ENCODE data around the gene IL12RB2. TPM values are rescaled to one million over a fixed set of nuclear protein-coding genes. Genes with fewer than 3 reads are reported as not detected.

The IL12RB2 gene
- total and polyA plus RNA-seq, 2 experiments from 2014 or later: 0.79 to 1.7 TPM

- H3K4me1 ChIP-seq (ENCODE audit: insufficient read depth): peaks cover 13% of the 10 kb centered on the region
- no peak overlapping the region for H2AFZ ChIP-seq
- Mint-ChIP-seq H3K27me3 (ENCODE audit: insufficient read depth, low read depth, poor library complexity) (peaks cover 17% of the 10 kb centered on the region), H3K4me1 (peaks cover 18% of the 10 kb centered on the region), H3K9me3 (no peaks in the 10 kb centered on the region; the same call in 2 of the 3 replicates), H3K27ac (no peak overlapping the region), H3K36me3 (ENCODE audit: low read depth) (peaks cover 8% of the 10 kb centered on the region), H3K4me3 (no peak overlapping the region)
- no peak overlapping the region for H3K4me3 ChIP-seq
- H3K79me2 ChIP-seq (replicated peaks; ENCODE audit: insufficient read depth): peaks cover 7% of the 10 kb centered on the region
- H3K27me3 ChIP-seq (ENCODE audit: insufficient read depth): no peaks in the 10 kb centered on the region
- no peak overlapping the region for H3K4me2 ChIP-seq
- ATAC-seq (no peak), DNase-seq (ENCODE audit: low spot score) (no peak)
- H3F3A ChIP-seq (replicated peaks; ENCODE audit: low read depth): no peaks in the 10 kb centered on the region
- TF ChIP-seq ETS1 (IDR thresholded peaks at IDR 0.05): no peak
- TF ChIP-seq ZNF331 (CRISPR knock-in tag; IDR thresholded peaks at IDR 0.05; ENCODE audit: low read depth): no peak
- no peaks in the 10 kb centered on the region for H4K20me1 ChIP-seq (replicated peaks; ENCODE audit: insufficient read depth)
- H3K36me3 ChIP-seq (ENCODE audit: insufficient read depth): no peaks in the 10 kb centered on the region
- no peak overlapping the region for H3K27ac ChIP-seq (ENCODE audit: low read depth)
- H3K9me2 ChIP-seq (ENCODE audit: insufficient read depth): no peaks in the 10 kb centered on the region
Measured at GRCh38 chr1:67434491-67434890, 126.8 kb downstream of the IL12RB2 start.

GRCh38 chr1:67436511-67437055 is 128.9 kb downstream of the IL12RB2 start:
- Histone ChIP-seq H4K20me1 (replicated peaks; ENCODE audit: insufficient read depth) (no peaks in the 10 kb centered on the region), H3K27ac (ENCODE audit: low read depth) (no peak overlapping the region), H2AFZ (no peak overlapping the region), H3K9me2 (ENCODE audit: insufficient read depth) (no peaks in the 10 kb centered on the region), H3K27me3 (ENCODE audit: insufficient read depth) (no peaks in the 10 kb centered on the region), H3K36me3 (ENCODE audit: insufficient read depth) (no peaks in the 10 kb centered on the region), H3F3A (replicated peaks; ENCODE audit: low read depth) (no peaks in the 10 kb centered on the region), H3K4me1 (ENCODE audit: insufficient read depth) (peaks cover 9% of the 10 kb centered on the region), H3K79me2 (replicated peaks; ENCODE audit: insufficient read depth) (no peaks in the 10 kb centered on the region), H3K4me2 (no peak overlapping the region), H3K4me3 (no peak overlapping the region)
- H3K27ac Mint-ChIP-seq: no peak overlapping the region
- DNase-seq (ENCODE audit: low spot score) (no peak), ATAC-seq (no peak)
- H3K9me3 Mint-ChIP-seq: no peaks in the 10 kb centered on the region
- no peaks in the 10 kb centered on the region for H3K36me3 Mint-ChIP-seq (ENCODE audit: low read depth)
- no peak overlapping the region for H3K4me3 Mint-ChIP-seq
- TF ChIP-seq ZNF331 (CRISPR knock-in tag; IDR thresholded peaks at IDR 0.05; ENCODE audit: low read depth) (no peak), CREB1 (CRISPR knock-in tag; IDR thresholded peaks at IDR 0.05; ENCODE audit: low read depth) (no peak), ETS1 (IDR thresholded peaks at IDR 0.05) (no peak), ZNF462 (CRISPR knock-in tag; IDR thresholded peaks at IDR 0.05) (no peak), CTCF (conservative IDR thresholded peaks at IDR 0.05; ENCODE audit: low read depth in 2 of 2) (no peak), STAT1 (IDR thresholded peaks at IDR 0.05; ENCODE audit: unreplicated experiment) (no peak), ZNF114 (CRISPR knock-in tag; IDR thresholded peaks at IDR 0.05) (no peak)
- H3K4me1 Mint-ChIP-seq: peaks cover 20% of the 10 kb centered on the region
- H3K27me3 Mint-ChIP-seq (ENCODE audit: insufficient read depth, low read depth, poor library complexity): peaks cover 7% of the 10 kb centered on the region
